Fibroblast of lung (primary cell): Measurements from ENCODE around the gene HBM. TPM values are rescaled to one million over a fixed set of nuclear protein-coding genes. Genes with fewer than 3 reads are reported as not detected.
A peak's percentile ranks its signal among the peaks of the same experiment; 100 is the strongest.

Experiments
- DNase-seq, 2 donors: peaks; one replicate each; pipeline versions ENCODE4 v3.0.0 to v3.0.0-alpha.2; 2010; ENCODE audit warnings: low read depth in 2 of 2
- H2AFZ ChIP-seq: 2 replicates; pipeline ENCODE4 v1.5.1; 2012; ENCODE audit warnings: low read length, control low read depth, inconsistent platforms
- H3K27ac ChIP-seq: 2 replicates; pipeline ENCODE4 v1.5.1; 2011; ENCODE audit warnings: low read length, control low read depth; ENCODE audit not compliant: insufficient read depth
- H3K27me3 ChIP-seq: 2 replicates; pipeline ENCODE4 v1.5.1; 2011; ENCODE audit warnings: mild to moderate bottlenecking, low read length; ENCODE audit not compliant: control insufficient read depth, insufficient read depth
- H3K36me3 ChIP-seq: 2 replicates; pipeline ENCODE4 v1.5.1; 2011; ENCODE audit warnings: low read length; ENCODE audit not compliant: control insufficient read depth, insufficient read depth
- H3K4me1 ChIP-seq: 2 replicates; pipeline ENCODE4 v1.5.1; 2011; ENCODE audit warnings: low read length; ENCODE audit not compliant: control insufficient read depth, insufficient read depth; ENCODE audit errors: extremely low read depth
- H3K4me2 ChIP-seq: 2 replicates; pipeline ENCODE4 v1.5.1; 2011; ENCODE audit warnings: low read length, control low read depth; ENCODE audit not compliant: insufficient read depth; ENCODE audit errors: extremely low read depth
- H3K4me3 ChIP-seq, 4 experiments: fragments of 200-600 bp in 1 of 4; sonication (generic) in 1 of 4; replicated peaks in 1 of 4; 2 replicates each; pipeline ENCODE4 v1.5.1; 2011 to 2016; ENCODE audit warnings: low read length in 4 of 4, low read depth in 3 of 4, mild to moderate bottlenecking in 3 of 4, control low read depth in 2 of 4, inconsistent platforms in 1 of 4, mixed read lengths in 1 of 4; ENCODE audit not compliant: insufficient read depth in 1 of 4; ENCODE audit errors: control extremely low read depth in 1 of 4
- H3K79me2 ChIP-seq: 2 replicates; pipeline ENCODE4 v1.5.1; 2012; ENCODE audit warnings: mild to moderate bottlenecking, low read length, inconsistent platforms; ENCODE audit not compliant: control insufficient read depth, insufficient read depth
- H3K9ac ChIP-seq: 2 replicates; pipeline ENCODE4 v1.5.1; 2011; ENCODE audit warnings: mild to moderate bottlenecking, low read length, control low read depth; ENCODE audit not compliant: insufficient read depth
- H3K9me3 ChIP-seq: 2 replicates; pipeline ENCODE4 v1.5.1; 2012; ENCODE audit warnings: low read depth, low read length; ENCODE audit not compliant: control insufficient read depth, insufficient read depth
- H4K20me1 ChIP-seq: 2 replicates; pipeline ENCODE4 v1.5.1; 2011; ENCODE audit warnings: low read length; ENCODE audit not compliant: control insufficient read depth, insufficient read depth; ENCODE audit errors: extremely low read depth
- EZH2 ChIP-seq: IDR thresholded peaks from 2 replicates; pipeline ENCODE4 v1.5.1; 2012; ENCODE audit warnings: low read length, control low read depth, mild to moderate bottlenecking; ENCODE audit errors: missing control alignments
- polyA plus RNA-seq, 2 donors: library from polyadenylated mRNA; depleted of rRNA in 1 of 2; stranded (reverse) in 1 of 2; unstranded in 1 of 2; fragments of >200 nt; gene quantifications; 2 replicates each; pipeline ENCODE4 v1.2.1, GENCODE V29; 2011 to 2012; ENCODE audit warnings: missing spikeins in 1 of 2
- total RNA-seq: library from RNA; depleted of rRNA; stranded (reverse); fragments of >200 nt; gene quantifications from 2 replicates; pipeline ENCODE4 v1.2.1, GENCODE V29; 2014
- TF ChIP-seq, protein P1 (sequence below), 2 donors: IDR thresholded peaks in 1 of 2; conservative IDR thresholded peaks in 1 of 2; 1 replicate in 1 of 2; 2 replicates in 1 of 2; pipeline ENCODE4 v1.5.1; 2011 to 2012; ENCODE audit warnings: low read length in 2 of 2, control low read depth in 1 of 2, inconsistent platforms in 1 of 2, low read depth in 1 of 2, mild to moderate bottlenecking in 1 of 2

Gene HBM
- total and polyA plus RNA-seq, 2 donors (not counting 1 experiment from before 2014, with no cell fraction given): not detected

DNA sequence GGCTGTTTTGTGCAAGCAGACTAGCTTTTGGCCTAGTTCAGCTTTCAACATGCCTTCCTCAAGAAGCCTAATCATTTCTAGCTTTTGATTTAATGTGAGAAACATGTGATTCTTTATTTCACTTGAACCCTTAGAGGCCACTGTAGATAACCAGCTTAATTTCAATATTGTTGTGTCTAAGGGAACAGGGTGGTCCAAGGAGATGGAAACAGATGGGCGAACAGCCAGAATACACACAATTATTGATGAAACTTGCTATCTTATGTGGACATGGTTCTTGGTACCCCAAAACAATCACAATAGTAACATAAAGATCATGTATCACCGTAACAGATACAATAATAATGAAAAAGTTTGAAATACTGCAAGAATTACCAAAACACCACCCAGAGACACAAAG is 32.1 kb upstream of the HBM start:
- Histone ChIP-seq H2AFZ (no peak overlapping the region), H3K9ac (no peak overlapping the region), H3K36me3 (no peaks in the 10 kb centered on the region), H3K4me1 (no peaks in the 10 kb centered on the region), H4K20me1 (no peaks in the 10 kb centered on the region), H3K4me2 (no peak overlapping the region), H3K27ac (no peak overlapping the region), H3K4me3 (no peak overlapping the region), H3K79me2 (peaks cover 15% of the 10 kb centered on the region), H3K27me3 (no peaks in the 10 kb centered on the region), H3K9me3 (no peaks in the 10 kb centered on the region)
- TF ChIP-seq EZH2: no peak
- TF ChIP-seq, protein P1, sequence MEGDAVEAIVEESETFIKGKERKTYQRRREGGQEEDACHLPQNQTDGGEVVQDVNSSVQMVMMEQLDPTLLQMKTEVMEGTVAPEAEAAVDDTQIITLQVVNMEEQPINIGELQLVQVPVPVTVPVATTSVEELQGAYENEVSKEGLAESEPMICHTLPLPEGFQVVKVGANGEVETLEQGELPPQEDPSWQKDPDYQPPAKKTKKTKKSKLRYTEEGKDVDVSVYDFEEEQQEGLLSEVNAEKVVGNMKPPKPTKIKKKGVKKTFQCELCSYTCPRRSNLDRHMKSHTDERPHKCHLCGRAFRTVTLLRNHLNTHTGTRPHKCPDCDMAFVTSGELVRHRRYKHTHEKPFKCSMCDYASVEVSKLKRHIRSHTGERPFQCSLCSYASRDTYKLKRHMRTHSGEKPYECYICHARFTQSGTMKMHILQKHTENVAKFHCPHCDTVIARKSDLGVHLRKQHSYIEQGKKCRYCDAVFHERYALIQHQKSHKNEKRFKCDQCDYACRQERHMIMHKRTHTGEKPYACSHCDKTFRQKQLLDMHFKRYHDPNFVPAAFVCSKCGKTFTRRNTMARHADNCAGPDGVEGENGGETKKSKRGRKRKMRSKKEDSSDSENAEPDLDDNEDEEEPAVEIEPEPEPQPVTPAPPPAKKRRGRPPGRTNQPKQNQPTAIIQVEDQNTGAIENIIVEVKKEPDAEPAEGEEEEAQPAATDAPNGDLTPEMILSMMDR (conservative IDR thresholded peaks at IDR 0.05 in 1 of 2, IDR thresholded peaks at IDR 0.05 in 1 of 2; ENCODE audit: low read depth in 1 of 2, low read length in 2 of 2): no peak
- no peak for DNase-seq

DNA sequence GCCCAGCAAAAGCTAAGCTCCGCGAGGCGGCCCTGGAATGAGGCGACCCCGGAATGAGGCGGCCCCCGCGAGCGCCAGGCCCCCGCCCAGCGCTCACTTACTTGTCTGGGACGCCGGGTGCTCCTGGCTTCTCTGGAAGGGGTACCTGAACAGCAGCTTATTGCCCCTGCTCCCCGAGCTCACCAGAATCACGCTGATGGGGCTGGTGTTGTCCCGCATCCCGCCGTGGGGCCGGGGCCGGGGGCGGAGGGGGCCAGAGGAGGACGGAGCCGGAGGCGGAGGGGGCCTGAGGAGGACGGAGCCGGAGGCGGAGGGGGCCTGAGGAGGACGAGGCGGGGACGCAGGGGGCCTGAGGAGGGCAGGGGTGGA is 27.7 kb upstream of the HBM start:
- Histone ChIP-seq H3K9me3 (no peaks in the 10 kb centered on the region), H3K27ac (peak overlapping the region; percentile 17), H3K36me3 (no peaks in the 10 kb centered on the region), H4K20me1 (no peaks in the 10 kb centered on the region), H3K4me2 (peak overlapping the region; percentile 75), H2AFZ (no peak overlapping the region), H3K4me3 (peak overlapping the region; percentile 52 to 73 (median 66)), H3K4me1 (no peaks in the 10 kb centered on the region), H3K27me3 (no peaks in the 10 kb centered on the region), H3K9ac (peak overlapping the region; percentile 61), H3K79me2 (peaks cover 12% of the 10 kb centered on the region)
- TF ChIP-seq, protein P1 (conservative IDR thresholded peaks at IDR 0.05 in 1 of 2, IDR thresholded peaks at IDR 0.05 in 1 of 2; ENCODE audit: low read depth in 1 of 2, low read length in 2 of 2): no peak
- no peak for TF ChIP-seq EZH2
- DNase-seq: peak in 1 of 2 donors; percentile 6

DNA sequence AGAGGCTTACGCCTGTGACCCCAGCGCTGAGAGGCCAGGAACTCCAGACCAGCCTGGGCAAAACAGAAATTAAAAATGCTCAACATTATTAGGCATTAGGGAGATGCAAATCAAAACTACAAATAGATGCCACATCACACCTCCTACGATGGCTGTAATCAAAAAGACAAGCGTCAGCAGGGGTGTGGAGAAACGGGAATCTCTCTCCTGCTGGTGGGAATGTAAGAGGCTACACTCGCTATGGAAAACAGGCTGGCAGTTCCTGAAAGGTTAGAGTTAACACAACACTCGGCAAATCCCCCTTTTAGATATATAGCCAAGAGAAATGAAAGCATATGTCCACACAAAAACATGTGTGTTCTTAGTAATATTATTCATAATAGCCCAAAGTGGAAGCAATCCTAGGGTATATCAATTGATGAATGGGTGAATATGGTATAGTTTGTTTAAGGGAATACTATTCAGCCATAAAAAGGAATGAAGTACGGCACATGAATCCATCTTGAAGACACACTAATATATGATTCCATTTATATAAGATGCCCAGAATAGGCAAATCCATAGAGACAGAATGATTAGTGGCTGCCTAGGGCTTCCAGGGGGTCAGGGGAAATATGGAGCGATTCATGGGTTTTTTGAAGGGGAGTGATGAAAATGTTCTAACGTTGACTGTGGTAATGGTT is 25.5 kb upstream of the HBM start:
- Histone ChIP-seq H3K4me1 (no peaks in the 10 kb centered on the region), H3K4me2 (no peak overlapping the region), H3K9me3 (no peaks in the 10 kb centered on the region), H3K27ac (no peak overlapping the region), H3K4me3 (no peak overlapping the region), H3K9ac (no peak overlapping the region), H3K79me2 (peaks cover 7% of the 10 kb centered on the region), H3K27me3 (no peaks in the 10 kb centered on the region), H2AFZ (no peak overlapping the region), H4K20me1 (no peaks in the 10 kb centered on the region), H3K36me3 (no peaks in the 10 kb centered on the region)
- TF ChIP-seq, protein P1 (conservative IDR thresholded peaks at IDR 0.05 in 1 of 2, IDR thresholded peaks at IDR 0.05 in 1 of 2; ENCODE audit: low read depth in 1 of 2, low read length in 2 of 2): no peak
- no peak for TF ChIP-seq EZH2
- DNase-seq: no peak
